IMR-90 (cell line): ENCODE data around the gene FNDC1. TPM values are rescaled to one million over a fixed set of nuclear protein-coding genes. Genes with fewer than 3 reads are reported as not detected.

Source experiments
- ATAC-seq: fragments of 200-7000 bp; cut with Tn5 transposase; 2 replicates; pipeline ENCODE4 v1.9.1; 2020; ENCODE audit warnings: low read depth, mild to moderate bottlenecking, moderate library complexity
- BruUV-seq: library from RNA; stranded (reverse); fragments of 400-500 nt; replicated peaks from 2 replicates; lab custom pipeline; 2021; lab: Mats Ljungman, UMichigan
- CTCF ChIA-PET: fragments of 300-600 bp; formaldehyde crosslinking; extraction: SDS; loops from one replicate; lab custom pipeline; 2021; ENCODE audit warnings: antibody characterized with exemption; lab: Yijun Ruan, JAX
- POLR2A ChIA-PET: fragments of 300-600 bp; sonication (Branson Sonifier 250); formaldehyde crosslinking; loops from one replicate; lab custom pipeline; 2022; ENCODE audit warnings: antibody characterized with exemption; ENCODE audit not compliant: unreplicated experiment; lab: Charles Lee
- DNase-seq: peaks from one replicate; pipeline ENCODE4 v3.0.0; 2013
- H2AFZ ChIP-seq: replicated peaks from 2 replicates; pipeline ENCODE3; 2013; ENCODE audit warnings: low read length, mild to moderate bottlenecking; ENCODE audit not compliant: poor library complexity
- H2AK5ac ChIP-seq: 2 replicates; pipeline ENCODE4 v1.6.1; 2013; ENCODE audit warnings: low read depth, low read length, inconsistent platforms
- H2AK9ac ChIP-seq: replicated peaks from 2 replicates; pipeline ENCODE3; 2013; ENCODE audit warnings: mild to moderate bottlenecking, low read depth, low read length, moderate library complexity; ENCODE audit not compliant: poor library complexity
- H2BK120ac ChIP-seq: 2 replicates; pipeline ENCODE4 v1.6.1; 2013; ENCODE audit warnings: low read depth, low read length, inconsistent platforms
- H2BK15ac ChIP-seq: 3 replicates; pipeline ENCODE4 v1.6.1; 2013; ENCODE audit warnings: low read depth, low read length, inconsistent platforms
- H2BK20ac ChIP-seq: 2 replicates; pipeline ENCODE4 v1.6.1; 2013; ENCODE audit warnings: low read depth, mild to moderate bottlenecking, inconsistent platforms, low read length, moderate library complexity
- H2BK5ac ChIP-seq: 2 replicates; pipeline ENCODE4 v1.6.1; 2013; ENCODE audit warnings: mild to moderate bottlenecking, low read depth, low read length, inconsistent platforms; ENCODE audit not compliant: poor library complexity, severe bottlenecking
- H3K14ac ChIP-seq: replicated peaks from 2 replicates; pipeline ENCODE4 v1.6.1; 2013; ENCODE audit warnings: low read depth, low read length, inconsistent platforms
- H3K18ac ChIP-seq: 2 replicates; pipeline ENCODE4 v1.6.1; 2013; ENCODE audit warnings: low read depth, low read length, control low read depth
- H3K23ac ChIP-seq: 2 replicates; pipeline ENCODE4 v1.6.1; 2013; ENCODE audit warnings: low read depth, low read length, inconsistent platforms
- H3K27ac ChIP-seq: 2 replicates; pipeline ENCODE4 v1.5.1; 2013; ENCODE audit warnings: mild to moderate bottlenecking, control low read depth, low read length; ENCODE audit not compliant: insufficient read depth
- H3K27me3 ChIP-seq: 2 replicates; pipeline ENCODE4 v1.6.1; 2013; ENCODE audit warnings: low read length; ENCODE audit not compliant: control insufficient read depth, insufficient read depth
- H3K36me3 ChIP-seq: 2 replicates; pipeline ENCODE4 v1.6.1; 2013; ENCODE audit warnings: low read length, mixed read lengths; ENCODE audit not compliant: control insufficient read depth, insufficient read depth
- H3K4ac ChIP-seq: 2 replicates; pipeline ENCODE4 v1.6.1; 2013; ENCODE audit warnings: low read depth, low read length, inconsistent platforms
- H3K4me1 ChIP-seq: 2 replicates; pipeline ENCODE4 v1.6.1; 2013; ENCODE audit warnings: low read length, mixed read lengths; ENCODE audit not compliant: control insufficient read depth, insufficient read depth
- H3K4me2 ChIP-seq: 2 replicates; pipeline ENCODE4 v1.6.1; 2013; ENCODE audit warnings: low read depth, mild to moderate bottlenecking, control low read depth, low read length, moderate library complexity
- H3K4me3 ChIP-seq: 2 replicates; pipeline ENCODE4 v1.5.1; 2013; ENCODE audit warnings: low read depth, mild to moderate bottlenecking, control low read depth, low read length, moderate library complexity; ENCODE audit not compliant: insufficient read depth
- H3K56ac ChIP-seq: 2 replicates; pipeline ENCODE4 v1.6.1; 2013; ENCODE audit warnings: low read length, inconsistent platforms; ENCODE audit not compliant: insufficient read depth; ENCODE audit errors: extremely low read depth
- H3K79me1 ChIP-seq, 2 experiments: 2 replicates each; pipeline ENCODE4 v1.6.1; 2013; ENCODE audit warnings: low read length in 2 of 2, inconsistent platforms in 1 of 2, low read depth in 1 of 2
- H3K9ac ChIP-seq: 2 replicates; pipeline ENCODE4 v1.6.1; 2013; ENCODE audit warnings: low read depth, low read length, control low read depth
- H3K9me1 ChIP-seq: 2 replicates; pipeline ENCODE4 v1.6.1; 2013; ENCODE audit warnings: low read length, inconsistent platforms; ENCODE audit not compliant: insufficient read depth
- H3K9me3 ChIP-seq: 2 replicates; pipeline ENCODE4 v1.6.1; 2013; ENCODE audit warnings: low read length; ENCODE audit not compliant: control insufficient read depth, insufficient read depth
- H4K20me1 ChIP-seq: 2 replicates; pipeline ENCODE4 v1.6.1; 2013; ENCODE audit warnings: low read length, inconsistent platforms; ENCODE audit not compliant: insufficient read depth
- H4K5ac ChIP-seq: 2 replicates; pipeline ENCODE4 v1.6.1; 2013; ENCODE audit warnings: mild to moderate bottlenecking, low read depth, low read length, control low read depth
- H4K8ac ChIP-seq, 2 experiments: 2 replicates each; pipeline ENCODE4 v1.6.1; 2013; ENCODE audit warnings: low read depth in 2 of 2, low read length in 2 of 2, control low read depth in 1 of 2, inconsistent platforms in 1 of 2
- H4K91ac ChIP-seq: 2 replicates; pipeline ENCODE4 v1.6.1; 2013; ENCODE audit warnings: low read depth, low read length, inconsistent platforms; ENCODE audit not compliant: insufficient read depth
- CEBPB ChIP-seq: IDR thresholded peaks from 2 replicates; pipeline ENCODE4 v1.6.1; 2012; ENCODE audit warnings: low read depth, low read length, improper control_type of control experiment
- RFX5 ChIP-seq: IDR thresholded peaks from 2 replicates; pipeline ENCODE4 v1.8.0; 2012; ENCODE audit warnings: low read depth, mild to moderate bottlenecking, low read length, moderate library complexity
- SMC3 ChIP-seq: fragments of 150-350 bp; IDR thresholded peaks from 2 replicates; pipeline ENCODE4 v1.6.1; 2016; ENCODE audit warnings: low read depth, mild to moderate bottlenecking, antibody characterized with exemption, low read length, moderate library complexity
- WGBS, 2 experiments: methylation state at CpG; one replicate each; pipeline versions ENCODE4 v1.1.5 to v1.1.7; 2013; ENCODE audit warnings: missing lambda C conversion rate in 2 of 2; ENCODE audit not compliant: insufficient read length in 1 of 2; ENCODE audit errors: extremely low coverage in 2 of 2; 5-methylcytosine and 5-hydroxymethylcytosine counted together
- dilution Hi-C: fragments of 300-500 bp; cut with HindIII; formaldehyde crosslinking; loops from one replicate; pipeline ENCODE4 v1.14.3; 2018; ENCODE audit warnings: low sequenced_read_pairs; ENCODE audit not compliant: unreplicated experiment
- in situ Hi-C: fragments of 300-500 bp; cut with MboI; formaldehyde crosslinking; loops from 3 replicates; pipeline ENCODE4 v1.14.3; 2019; ENCODE audit warnings: low sequenced_read_pairs, inconsistent platforms, mixed read lengths
- intact Hi-C: fragments of 100-400 bp; cut with micrococcal nuclease; formaldehyde crosslinking; loops from 2 replicates; pipeline ENCODE4 v1.10.0; 2022
- polyA plus RNA-seq, 3 experiments: library from polyadenylated mRNA; depleted of rRNA; stranded (reverse); fragments of >200 nt; gene quantifications; 2 replicates each; pipeline ENCODE4 v1.2.3, GENCODE V29; 2012; ENCODE audit warnings: low replicate concordance in 1 of 3
- total RNA-seq: library from RNA; depleted of rRNA; stranded (reverse); fragments of >200 nt; gene quantifications from 2 replicates; pipeline ENCODE4 v1.2.3, GENCODE V29; 2012

FNDC1 gene
- total and polyA plus RNA-seq, 2 of the 4 experiments (the other 2 are of a cell fraction) = 0.03 TPM; not detected in 1

DNA sequence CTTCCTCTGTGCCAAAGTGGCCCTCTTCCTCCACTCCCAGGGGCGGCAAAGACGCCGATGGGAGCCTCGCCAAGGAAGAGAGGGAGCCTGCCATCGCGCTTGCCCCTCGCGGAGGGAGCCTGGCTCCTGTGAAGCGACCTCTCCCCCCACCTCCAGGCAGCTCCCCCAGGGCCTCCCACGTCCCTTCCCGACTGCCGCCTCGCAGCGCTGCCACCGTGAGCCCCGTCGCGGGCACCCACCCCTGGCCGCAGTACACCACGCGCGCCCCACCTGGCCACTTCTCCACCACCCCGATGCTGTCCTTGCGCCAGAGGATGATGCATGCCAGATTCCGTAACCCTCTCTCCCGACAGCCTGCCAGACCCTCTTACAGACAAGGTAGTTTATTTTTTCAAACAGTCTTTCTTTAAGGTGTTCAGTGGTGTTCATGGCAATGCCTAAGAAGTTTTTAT, 64.9 kb downstream of the FNDC1 start:
- Histone ChIP-seq H3K9me1 (no peaks in the 10 kb centered on the region), H4K20me1 (no peaks in the 10 kb centered on the region), H2AK5ac (no peak overlapping the region), H2BK20ac (no peak overlapping the region), H3K4me2 (no peak overlapping the region), H3K23ac (no peak overlapping the region), H3K9ac (no peak overlapping the region), H4K8ac (no peak overlapping the region), H2BK15ac (no peak overlapping the region), H3K56ac (no peak overlapping the region), H3K36me3 (no peaks in the 10 kb centered on the region), H3K4me3 (no peak overlapping the region), H3K14ac (no peak overlapping the region), H3K4ac (no peak overlapping the region), H2AK9ac (no peak overlapping the region), H3K27me3 (peaks cover 13% of the 10 kb centered on the region), H4K91ac (no peak overlapping the region), H3K79me1 (no peaks in the 10 kb centered on the region), H2BK5ac (no peak overlapping the region), H2AFZ (no peak overlapping the region), H2BK120ac (no peak overlapping the region), H3K9me3 (no peaks in the 10 kb centered on the region), H3K4me1 (no peaks in the 10 kb centered on the region), H4K5ac (no peak overlapping the region), H3K18ac (no peak overlapping the region), H3K27ac (no peak overlapping the region)
- DNase-seq (no peak), ATAC-seq (no peak)
- POLR2A ChIA-PET = no interaction called here
- CTCF ChIA-PET = no interaction called here
- dilution Hi-C loops = no loop called here
- 7% methylated on average over 9 of the region's 26 CpGs; no CpG with 5 or more reads in 1 of the 2 experiments for WGBS, 2 experiments
- in situ Hi-C loops = no loop called here
- TF ChIP-seq RFX5 = no peak
- no peak for TF ChIP-seq CEBPB
- no peak for TF ChIP-seq SMC3
- no TSS peak for BruUV-seq
- intact Hi-C loops = no loop called here
